ENCODE results near the gene GRM8. TPM values are rescaled to one million over a fixed set of nuclear protein-coding genes. Genes with fewer than 3 reads are reported as not detected.
"Not testable (repeated sequence)": the region's sequence is repeated elsewhere in the genome, so short reads cannot be mapped to it uniquely, and the experiment has no call there.

Gene GRM8
- polyA plus RNA-seq, 1 donor from 2014 or later: 1.5 TPM

DNA sequence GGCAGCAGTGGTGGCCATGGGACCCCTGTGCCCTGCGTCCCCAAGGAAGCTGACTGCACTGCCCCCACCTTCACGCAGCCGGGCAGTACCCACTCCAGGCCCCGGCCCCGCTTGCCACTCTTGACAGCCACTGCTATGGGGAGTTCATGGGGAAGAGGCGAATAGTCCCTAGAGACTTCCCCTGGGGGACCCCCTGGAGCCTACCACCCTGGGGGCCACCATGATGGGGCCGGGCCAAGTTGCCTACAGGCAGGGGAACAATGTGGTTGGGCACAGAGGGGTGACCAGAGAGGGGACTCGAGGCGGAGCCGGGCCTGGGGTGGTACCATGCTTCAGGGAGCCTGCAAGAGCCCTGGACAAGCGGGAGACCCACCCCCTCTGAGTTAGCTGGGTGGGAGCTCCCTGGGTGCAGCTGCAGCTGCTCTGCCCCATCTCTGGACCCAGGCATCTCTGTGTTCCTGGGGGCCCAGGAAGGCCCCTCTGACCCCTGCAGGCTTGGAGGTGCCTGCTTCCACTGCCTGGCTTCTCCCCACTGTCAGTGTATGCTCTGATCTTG lies 567.6 kb downstream of the GRM8 start:
- Histone ChIP-seq H3K27me3 (ENCODE audit: insufficient read depth, low read depth, low read length) (no peaks in the 10 kb centered on the region), H3K27ac (ENCODE audit: low read length) (no peak overlapping the region), H3K9me3 (ENCODE audit: low read length) (no peaks in the 10 kb centered on the region), H3K9ac (ENCODE audit: low read length) (no peak overlapping the region), H3F3A (ENCODE audit: insufficient read depth, low read length, poor library complexity, severe bottlenecking) (no peaks in the 10 kb centered on the region), H3K9me2 (ENCODE audit: insufficient read depth, low read length) (no peaks in the 10 kb centered on the region), H2AFZ (ENCODE audit: low read depth, low read length) (no peak overlapping the region), H4K20me1 (ENCODE audit: insufficient read depth) (no peaks in the 10 kb centered on the region), H3K4me3 (ENCODE audit: low read length) (no peak overlapping the region), H3K79me2 (replicated peaks; ENCODE audit: insufficient read depth, low read length) (no peaks in the 10 kb centered on the region), H3K36me3 (ENCODE audit: insufficient read depth, low read length) (no peaks in the 10 kb centered on the region), H3K4me2 (ENCODE audit: low read length) (no peak overlapping the region)
- TF ChIP-seq EP300 (conservative IDR thresholded peaks at IDR 0.05; ENCODE audit: poor library complexity, severe bottlenecking) (no peak), SMC3 (conservative IDR thresholded peaks at IDR 0.05; ENCODE audit: poor library complexity) (no peak), EZH2 (IDR thresholded peaks at IDR 0.05; ENCODE audit: borderline replicate concordance, insufficient read depth, low read length, poor library complexity, severe bottlenecking) (no peak), TAF1 (IDR thresholded peaks at IDR 0.05; ENCODE audit: low read depth) (no peak), RAD21 (conservative IDR thresholded peaks at IDR 0.05) (no peak), POLR2AphosphoS5 (IDR thresholded peaks at IDR 0.05) (no peak), MXI1 (conservative IDR thresholded peaks at IDR 0.05; ENCODE audit: poor library complexity, severe bottlenecking) (no peak)
- TF ChIP-seq, protein P1, sequence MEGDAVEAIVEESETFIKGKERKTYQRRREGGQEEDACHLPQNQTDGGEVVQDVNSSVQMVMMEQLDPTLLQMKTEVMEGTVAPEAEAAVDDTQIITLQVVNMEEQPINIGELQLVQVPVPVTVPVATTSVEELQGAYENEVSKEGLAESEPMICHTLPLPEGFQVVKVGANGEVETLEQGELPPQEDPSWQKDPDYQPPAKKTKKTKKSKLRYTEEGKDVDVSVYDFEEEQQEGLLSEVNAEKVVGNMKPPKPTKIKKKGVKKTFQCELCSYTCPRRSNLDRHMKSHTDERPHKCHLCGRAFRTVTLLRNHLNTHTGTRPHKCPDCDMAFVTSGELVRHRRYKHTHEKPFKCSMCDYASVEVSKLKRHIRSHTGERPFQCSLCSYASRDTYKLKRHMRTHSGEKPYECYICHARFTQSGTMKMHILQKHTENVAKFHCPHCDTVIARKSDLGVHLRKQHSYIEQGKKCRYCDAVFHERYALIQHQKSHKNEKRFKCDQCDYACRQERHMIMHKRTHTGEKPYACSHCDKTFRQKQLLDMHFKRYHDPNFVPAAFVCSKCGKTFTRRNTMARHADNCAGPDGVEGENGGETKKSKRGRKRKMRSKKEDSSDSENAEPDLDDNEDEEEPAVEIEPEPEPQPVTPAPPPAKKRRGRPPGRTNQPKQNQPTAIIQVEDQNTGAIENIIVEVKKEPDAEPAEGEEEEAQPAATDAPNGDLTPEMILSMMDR (IDR thresholded peaks at IDR 0.05; ENCODE audit: poor library complexity, severe bottlenecking): no peak
- TF ChIP-seq, protein P2, sequence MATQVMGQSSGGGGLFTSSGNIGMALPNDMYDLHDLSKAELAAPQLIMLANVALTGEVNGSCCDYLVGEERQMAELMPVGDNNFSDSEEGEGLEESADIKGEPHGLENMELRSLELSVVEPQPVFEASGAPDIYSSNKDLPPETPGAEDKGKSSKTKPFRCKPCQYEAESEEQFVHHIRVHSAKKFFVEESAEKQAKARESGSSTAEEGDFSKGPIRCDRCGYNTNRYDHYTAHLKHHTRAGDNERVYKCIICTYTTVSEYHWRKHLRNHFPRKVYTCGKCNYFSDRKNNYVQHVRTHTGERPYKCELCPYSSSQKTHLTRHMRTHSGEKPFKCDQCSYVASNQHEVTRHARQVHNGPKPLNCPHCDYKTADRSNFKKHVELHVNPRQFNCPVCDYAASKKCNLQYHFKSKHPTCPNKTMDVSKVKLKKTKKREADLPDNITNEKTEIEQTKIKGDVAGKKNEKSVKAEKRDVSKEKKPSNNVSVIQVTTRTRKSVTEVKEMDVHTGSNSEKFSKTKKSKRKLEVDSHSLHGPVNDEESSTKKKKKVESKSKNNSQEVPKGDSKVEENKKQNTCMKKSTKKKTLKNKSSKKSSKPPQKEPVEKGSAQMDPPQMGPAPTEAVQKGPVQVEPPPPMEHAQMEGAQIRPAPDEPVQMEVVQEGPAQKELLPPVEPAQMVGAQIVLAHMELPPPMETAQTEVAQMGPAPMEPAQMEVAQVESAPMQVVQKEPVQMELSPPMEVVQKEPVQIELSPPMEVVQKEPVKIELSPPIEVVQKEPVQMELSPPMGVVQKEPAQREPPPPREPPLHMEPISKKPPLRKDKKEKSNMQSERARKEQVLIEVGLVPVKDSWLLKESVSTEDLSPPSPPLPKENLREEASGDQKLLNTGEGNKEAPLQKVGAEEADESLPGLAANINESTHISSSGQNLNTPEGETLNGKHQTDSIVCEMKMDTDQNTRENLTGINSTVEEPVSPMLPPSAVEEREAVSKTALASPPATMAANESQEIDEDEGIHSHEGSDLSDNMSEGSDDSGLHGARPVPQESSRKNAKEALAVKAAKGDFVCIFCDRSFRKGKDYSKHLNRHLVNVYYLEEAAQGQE (IDR thresholded peaks at IDR 0.05; ENCODE audit: borderline replicate concordance): no peak

DNA sequence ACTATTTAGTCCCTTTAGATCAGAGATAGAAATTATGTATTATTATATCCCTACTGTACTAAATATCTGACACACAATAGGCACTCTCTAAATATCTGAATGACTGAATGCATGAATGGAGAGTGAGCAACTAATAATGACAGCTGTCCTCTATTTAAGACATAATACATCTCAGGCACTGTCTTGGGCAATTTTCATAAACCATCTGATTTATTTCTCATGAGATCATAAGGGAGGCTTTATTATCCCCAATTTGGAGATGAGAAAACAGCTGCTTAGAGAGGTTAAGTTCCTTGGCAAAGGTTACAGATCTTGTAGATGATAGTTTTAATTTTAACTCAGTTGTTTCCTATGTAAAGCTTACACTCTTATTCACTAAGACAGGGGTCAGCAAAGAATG lies 570.6 kb downstream of the GRM8 start:
- H4K20me1 ChIP-seq (ENCODE audit: insufficient read depth): no peaks in the 10 kb centered on the region
- no peaks in the 10 kb centered on the region for H3K27me3 ChIP-seq (ENCODE audit: insufficient read depth, low read depth, low read length)
- H3K36me3 ChIP-seq (ENCODE audit: insufficient read depth, low read length): no peaks in the 10 kb centered on the region
- H3K79me2 ChIP-seq (replicated peaks; ENCODE audit: insufficient read depth, low read length): no peaks in the 10 kb centered on the region
- H3K27ac ChIP-seq (ENCODE audit: low read length): no peak overlapping the region
- H3K9me2 ChIP-seq (ENCODE audit: insufficient read depth, low read length): no peaks in the 10 kb centered on the region
- H3F3A ChIP-seq (ENCODE audit: insufficient read depth, low read length, poor library complexity, severe bottlenecking): no peaks in the 10 kb centered on the region
- no peaks in the 10 kb centered on the region for H3K9me3 ChIP-seq (ENCODE audit: low read length)
- no peak overlapping the region for H3K4me3 ChIP-seq (ENCODE audit: low read length)
- TF ChIP-seq, protein P1 (IDR thresholded peaks at IDR 0.05; ENCODE audit: poor library complexity, severe bottlenecking): no peak
- TF ChIP-seq RAD21 (conservative IDR thresholded peaks at IDR 0.05) (no peak), EZH2 (IDR thresholded peaks at IDR 0.05; ENCODE audit: borderline replicate concordance, insufficient read depth, low read length, poor library complexity, severe bottlenecking) (no peak), SMC3 (conservative IDR thresholded peaks at IDR 0.05; ENCODE audit: poor library complexity) (no peak), EP300 (conservative IDR thresholded peaks at IDR 0.05; ENCODE audit: poor library complexity, severe bottlenecking) (no peak), MXI1 (conservative IDR thresholded peaks at IDR 0.05; ENCODE audit: poor library complexity, severe bottlenecking) (no peak), POLR2AphosphoS5 (IDR thresholded peaks at IDR 0.05) (no peak)
- no peak overlapping the region for H2AFZ ChIP-seq (ENCODE audit: low read depth, low read length)
- no peak overlapping the region for H3K9ac ChIP-seq (ENCODE audit: low read length)
- H3K4me2 ChIP-seq (ENCODE audit: low read length): no peak overlapping the region

DNA sequence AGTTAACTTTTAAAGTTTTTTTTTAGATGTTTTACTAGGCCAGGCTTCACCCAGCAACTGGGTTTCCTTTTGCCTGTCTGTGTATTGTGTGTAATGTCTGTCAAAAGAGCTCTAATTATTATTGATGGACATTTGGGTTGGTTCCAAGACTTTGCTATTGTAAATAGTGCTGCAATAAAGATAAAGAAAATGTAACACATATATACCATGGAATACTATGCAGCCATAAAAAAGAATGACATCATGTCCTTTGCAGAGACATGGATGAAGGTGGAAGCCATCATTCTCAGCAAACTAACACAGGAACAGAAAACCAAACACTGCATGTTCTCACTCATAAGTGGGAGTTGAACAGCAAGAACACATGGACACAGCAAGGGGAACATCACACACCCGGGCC lies 584.0 kb downstream of the GRM8 start:
- not testable (repeated sequence) for H3K27me3 ChIP-seq (ENCODE audit: insufficient read depth, low read depth, low read length); H3K27ac ChIP-seq (ENCODE audit: low read length); H3K36me3 ChIP-seq (ENCODE audit: insufficient read depth, low read length); H2AFZ ChIP-seq (ENCODE audit: low read depth, low read length); H3K79me2 ChIP-seq (replicated peaks; ENCODE audit: insufficient read depth, low read length); H3F3A ChIP-seq (ENCODE audit: insufficient read depth, low read length, poor library complexity, severe bottlenecking); H3K9me2 ChIP-seq (ENCODE audit: insufficient read depth, low read length); H3K9ac ChIP-seq (ENCODE audit: low read length); H3K4me2 ChIP-seq (ENCODE audit: low read length); H4K20me1 ChIP-seq (ENCODE audit: insufficient read depth); H3K4me3 ChIP-seq (ENCODE audit: low read length); H3K9me3 ChIP-seq (ENCODE audit: low read length)

Data from neural cell (in vitro differentiated cells).